Measurements from ENCODE around the gene UNCX.

UNCX gene

GRCh38 chr7:1244700-1245523 is 12.2 kb downstream of the UNCX start:
- DNase-seq = no peak

DNA sequence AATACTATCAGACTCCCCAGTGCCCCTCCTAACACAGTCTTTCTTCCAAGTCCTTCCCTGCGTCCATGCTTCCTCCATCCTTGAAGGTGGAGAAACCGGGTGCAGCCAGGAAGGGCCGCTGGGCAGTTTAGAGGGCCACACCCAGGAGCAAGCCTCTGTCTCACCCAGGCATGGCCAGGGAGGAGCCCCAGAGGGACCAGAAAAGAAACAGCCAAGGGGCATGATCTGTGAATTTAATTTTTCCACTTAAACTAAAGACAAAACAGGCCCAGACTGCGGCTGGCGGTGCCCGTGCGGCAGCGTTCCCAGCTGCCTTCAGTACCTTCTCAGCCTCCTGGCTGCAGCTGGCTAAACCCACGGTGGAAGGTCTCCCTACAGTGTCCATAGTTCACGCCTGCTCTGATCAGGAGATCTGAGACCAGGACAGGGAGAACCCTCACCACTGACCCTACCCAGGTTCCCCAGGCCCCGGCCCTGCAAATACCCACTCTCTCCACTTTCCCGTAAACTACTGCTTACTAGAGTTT is 12.9 kb downstream of the UNCX start:
- DNase-seq = no peak

DNA sequence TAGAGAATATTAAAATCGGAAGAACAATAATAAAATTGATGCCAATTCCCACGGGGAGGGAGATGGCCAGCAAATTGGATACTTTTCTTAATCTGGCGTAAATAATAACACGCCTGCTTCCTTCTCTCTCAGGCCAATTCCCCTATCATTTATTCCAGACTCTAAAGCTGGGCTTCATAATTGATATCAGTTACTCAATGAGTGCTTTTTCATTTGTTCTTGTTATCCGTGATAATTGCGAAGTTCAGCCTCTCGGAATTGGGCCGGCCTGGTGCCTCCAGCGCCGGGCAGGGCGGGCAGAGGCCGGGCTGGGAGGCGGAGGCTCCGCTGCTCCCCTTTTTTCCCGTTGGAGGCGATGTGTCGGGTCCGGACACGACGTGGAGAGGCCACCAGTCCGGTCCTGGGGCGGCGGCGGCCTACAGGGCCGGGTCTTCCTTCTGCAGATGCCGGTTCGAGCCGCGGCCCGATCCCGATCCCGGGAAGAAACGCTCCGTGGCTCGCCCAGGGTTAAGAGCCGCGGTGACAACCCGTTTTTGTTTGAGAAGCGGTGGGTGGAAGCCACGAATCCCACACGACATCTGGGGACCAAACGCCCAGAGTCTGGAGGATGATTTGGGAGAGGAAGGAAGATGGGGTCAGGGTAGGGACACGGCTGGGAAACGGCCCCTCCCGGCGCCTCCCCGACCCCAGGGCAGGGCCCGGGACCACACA is 13.6 kb downstream of the UNCX start:
- DNase-seq = no peak

DNA sequence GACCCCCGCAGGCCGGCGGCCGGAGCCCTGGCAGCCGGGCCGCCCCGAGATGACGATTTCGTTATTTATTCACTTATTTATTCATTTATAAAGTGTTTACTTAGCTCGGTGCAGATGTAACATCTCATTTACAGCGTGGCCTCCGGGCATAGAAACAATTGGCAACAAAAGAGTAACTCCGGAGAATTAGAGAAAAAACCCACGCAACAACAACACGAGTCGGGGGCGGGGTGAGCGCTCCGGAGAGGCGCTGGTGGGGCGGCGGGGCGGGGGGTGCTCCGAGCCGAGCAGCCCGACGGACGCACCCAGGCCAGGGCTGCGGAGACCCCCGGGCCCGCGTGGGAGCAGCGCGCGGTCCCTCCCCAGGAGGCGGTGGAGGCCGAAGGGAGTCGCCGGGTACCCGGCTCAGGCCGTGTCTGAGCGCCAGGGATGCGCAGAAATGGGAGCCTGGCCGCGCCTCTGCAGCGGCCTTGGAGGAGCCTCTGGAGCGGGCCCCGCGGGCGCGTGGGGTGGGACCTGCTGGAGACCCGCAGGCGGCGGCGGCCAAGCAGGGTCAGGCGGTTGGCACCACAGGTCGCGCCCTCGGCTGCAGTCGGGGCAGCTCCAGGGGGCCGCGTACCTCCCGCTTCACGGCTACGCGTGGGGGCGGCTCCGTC is 14.3 kb downstream of the UNCX start:
- DNase-seq = no peak

DNA sequence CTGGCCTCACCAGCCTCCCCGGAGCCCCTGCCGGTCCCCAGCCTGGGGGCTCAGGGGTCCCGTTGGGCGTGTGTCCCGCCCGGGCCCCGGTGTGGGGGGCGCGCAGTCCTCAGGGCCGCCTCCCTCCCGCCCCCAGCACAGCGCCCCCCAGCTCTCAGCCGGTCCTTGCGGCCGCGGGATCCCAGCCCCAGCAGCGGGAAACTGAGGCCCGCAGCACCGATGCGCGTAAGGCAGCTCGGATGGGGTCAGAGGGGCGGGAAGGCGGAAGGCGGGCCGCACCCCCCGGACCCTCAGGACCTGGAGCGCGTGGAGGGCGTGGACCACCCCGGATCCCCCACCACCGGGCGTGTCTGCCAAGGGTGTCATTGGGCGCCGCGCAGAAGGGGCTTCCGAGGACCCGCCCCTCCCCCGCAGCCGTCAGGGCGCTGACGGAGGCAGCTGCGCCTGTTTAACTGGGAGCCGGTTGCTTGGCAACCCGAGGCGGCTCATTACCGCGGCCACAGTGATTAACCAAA is 14.9 kb downstream of the UNCX start:
- no peak for DNase-seq

GRCh38 chr7:1248143-1248915 is 15.7 kb downstream of the UNCX start:
- no peak for DNase-seq

- DNase-seq = no peak
Measured at GRCh38 chr7:1248916-1249581, 16.4 kb downstream of the UNCX start.

GRCh38 chr7:1249731-1250130 is 17.1 kb downstream of the UNCX start:
- DNase-seq = no peak

DNA sequence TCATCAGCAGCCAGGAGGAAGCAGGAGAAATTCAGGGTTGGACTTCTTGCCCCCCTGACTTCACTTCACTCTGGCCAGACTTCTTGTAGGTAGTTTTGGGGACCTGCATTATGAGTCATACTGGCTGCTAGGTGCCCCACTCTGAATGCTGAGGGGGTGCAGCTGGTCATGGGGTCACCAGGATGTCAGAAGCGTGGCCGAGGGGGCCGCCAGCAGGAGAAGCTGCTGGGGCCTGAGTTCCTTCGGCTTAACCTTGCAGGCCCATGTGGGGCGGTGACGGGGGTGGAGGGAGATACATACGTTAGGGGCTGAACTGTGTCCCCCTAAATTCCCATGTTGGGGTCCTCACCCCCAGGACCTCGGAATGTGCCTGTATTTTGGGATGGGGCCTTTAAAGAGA is 18.2 kb downstream of the UNCX start:
- DNase-seq = no peak

DNA sequence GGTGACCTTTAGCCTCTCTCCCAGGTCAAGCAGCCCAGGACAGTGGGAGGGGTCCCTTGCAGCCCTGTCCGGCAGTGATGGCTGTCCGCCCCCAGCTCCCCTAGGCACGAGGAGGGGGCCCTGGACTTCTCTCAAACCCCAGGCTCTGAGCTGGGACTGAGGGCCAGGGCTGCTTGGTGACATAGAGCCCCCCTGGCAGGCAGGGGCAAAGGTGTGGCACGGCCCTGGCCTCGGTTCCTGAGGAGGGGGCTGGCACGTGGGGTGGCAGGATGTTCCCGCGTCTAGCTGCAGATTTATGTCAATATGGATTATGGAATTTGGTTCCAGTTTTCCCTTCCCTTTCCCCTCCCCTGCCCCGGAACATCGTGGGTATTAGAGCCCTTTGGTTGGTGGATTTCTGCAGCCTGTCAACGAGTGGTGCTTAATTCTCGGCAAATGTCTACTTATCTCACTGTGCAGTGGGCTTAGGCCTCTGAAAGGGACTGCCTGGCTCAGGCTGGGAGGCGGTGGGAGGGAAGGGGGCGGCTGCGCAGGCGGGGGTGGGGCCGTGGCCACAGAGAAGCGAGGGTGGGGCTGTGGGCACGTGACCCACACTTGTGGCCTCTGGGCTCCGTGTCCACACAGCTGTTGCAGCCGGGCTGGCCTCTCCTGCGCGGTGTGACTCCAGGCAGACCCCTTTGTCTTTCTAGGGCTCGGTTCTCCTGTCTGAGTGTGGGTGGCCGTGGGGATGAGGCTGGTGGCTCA is 19.3 kb downstream of the UNCX start:
- DNase-seq = no peak

DNA sequence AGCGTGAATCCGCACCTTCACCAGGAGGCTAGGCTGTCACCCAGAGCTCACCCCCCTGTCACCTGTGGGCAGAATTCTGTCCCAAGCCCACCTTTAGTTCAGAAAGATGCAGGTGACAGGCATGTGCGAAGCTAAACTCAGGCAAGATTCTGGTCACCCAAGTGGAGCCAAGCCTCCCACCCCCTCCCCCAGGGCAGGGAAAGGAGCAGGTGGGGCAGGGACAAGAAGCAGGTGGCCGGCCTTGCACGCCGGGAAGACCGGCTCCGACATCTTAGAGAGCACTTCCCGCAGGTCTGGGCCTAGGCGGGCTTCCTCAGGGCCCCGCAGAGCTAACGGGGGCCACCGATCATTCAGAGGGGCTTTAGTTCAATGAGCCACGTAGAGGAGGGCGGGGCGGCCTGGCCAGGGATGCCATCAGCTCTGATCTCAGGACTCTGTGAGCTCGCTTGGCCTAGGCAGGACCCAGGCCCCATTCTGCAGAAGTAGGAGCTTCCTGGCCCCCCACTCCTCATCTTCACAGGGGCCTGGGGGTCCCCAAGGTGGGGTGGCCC is 19.9 kb downstream of the UNCX start:
- DNase-seq = no peak

DNA sequence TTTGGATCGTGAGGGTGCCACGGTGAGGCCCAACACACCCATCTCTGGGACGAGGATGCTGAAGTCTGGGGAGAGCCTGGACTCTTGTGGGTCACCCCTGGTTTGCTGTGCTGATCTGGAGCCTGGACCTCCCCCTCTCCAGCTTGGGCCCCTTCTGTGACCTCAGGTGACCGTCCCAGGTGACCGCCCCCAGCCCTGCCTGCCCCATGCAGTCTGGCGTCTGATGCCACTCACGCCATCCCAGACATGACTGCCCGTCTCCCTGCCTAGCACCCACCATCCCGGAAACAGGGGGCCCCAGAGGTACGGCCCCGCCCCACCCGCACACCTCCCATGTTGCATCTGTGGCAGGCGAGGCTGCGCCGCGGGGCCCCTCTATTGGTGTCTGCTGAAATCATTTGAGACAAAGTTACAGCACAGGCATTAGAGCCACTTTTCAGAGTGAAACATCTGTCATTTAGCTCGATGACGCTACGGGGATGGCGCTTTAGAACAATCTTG is 21.1 kb downstream of the UNCX start:
- DNase-seq = no peak

DNA sequence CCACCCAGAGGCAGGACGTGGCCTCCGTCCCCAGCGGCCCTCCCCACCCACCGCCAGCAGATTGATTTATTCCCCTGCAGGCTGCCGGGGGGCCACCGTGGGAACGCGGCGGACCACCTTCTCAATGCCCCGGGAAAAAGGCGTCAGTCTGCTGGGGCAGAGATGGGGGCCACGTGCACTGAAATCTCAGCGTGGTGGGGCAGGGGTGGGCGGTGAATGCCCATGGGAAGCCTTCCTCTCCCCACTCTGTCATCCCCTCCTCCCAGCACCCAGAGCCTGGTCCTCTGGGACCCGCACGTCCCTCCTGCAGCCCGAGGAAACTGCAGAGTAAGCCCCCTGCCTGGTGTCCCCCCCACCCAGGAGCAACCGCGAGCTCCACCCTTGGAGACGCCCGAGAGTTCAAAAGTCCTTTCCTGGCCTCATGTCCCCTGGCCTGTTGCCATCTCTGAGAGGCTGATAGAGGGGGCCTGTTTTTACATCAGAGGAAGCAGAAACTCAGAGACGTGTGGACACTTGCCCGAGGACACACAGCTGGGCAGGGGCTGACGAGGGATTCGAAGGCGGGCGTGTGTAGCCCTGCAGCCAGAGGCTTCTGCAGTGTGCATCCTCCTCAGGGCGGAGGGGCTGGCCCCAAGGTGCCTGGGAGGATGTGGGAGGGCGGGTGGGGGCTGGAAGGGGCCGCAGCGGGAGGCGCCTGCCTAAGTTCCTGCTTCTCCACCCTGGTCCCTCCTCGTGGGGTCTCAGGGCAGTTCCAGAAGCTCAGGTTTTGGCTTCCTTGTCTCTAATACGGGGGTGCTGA is 21.8 kb downstream of the UNCX start:
- DNase-seq = no peak

GRCh38 chr7:1255080-1255816 is 22.6 kb downstream of the UNCX start:
- DNase-seq = no peak

DNA sequence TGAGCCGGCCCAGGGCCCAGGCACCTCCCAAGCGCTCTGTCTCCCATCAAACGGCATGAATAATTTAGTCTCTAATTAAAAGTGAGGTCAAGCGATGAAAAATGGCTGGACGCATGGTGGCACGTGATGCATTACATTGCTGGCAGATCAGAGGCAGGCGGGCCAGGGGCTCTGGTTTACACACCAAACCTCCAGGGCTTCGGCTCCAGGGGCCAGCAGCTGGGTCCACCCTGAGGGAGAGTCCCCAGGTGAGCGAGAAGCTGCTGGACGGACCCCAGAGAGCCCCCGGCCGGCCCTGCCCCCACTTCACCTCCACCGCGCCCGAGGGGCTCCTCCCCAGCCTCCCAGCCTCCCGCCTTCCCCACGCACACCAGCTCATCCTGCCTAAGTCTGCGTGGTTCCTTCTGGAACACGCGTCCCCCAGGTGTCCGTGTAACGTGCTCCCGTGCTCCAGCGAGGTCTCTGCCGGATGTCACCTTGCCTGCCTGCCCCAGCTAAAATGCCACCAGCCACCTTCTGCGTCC is 23.2 kb downstream of the UNCX start:
- no peak for DNase-seq

DNA sequence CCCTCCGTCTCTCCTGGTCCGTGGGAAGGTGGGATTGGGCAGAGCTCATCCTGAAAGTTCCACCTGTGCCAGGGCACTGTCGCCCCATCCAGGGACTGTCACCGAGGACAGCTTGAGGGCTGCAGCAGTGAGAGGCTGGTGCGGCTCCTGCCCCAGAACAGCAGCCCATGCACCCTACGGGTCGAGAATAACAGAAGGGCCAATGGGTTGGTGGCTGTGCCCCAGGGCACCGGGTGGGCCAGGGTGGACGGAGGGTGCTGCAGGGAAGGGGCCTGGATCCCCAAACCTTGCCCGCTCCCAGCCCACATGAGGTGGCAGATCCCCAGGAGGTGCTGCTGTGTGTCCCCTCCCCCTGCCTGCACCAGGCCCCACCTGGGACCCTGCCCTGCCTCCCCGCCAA is 23.9 kb downstream of the UNCX start:
- no peak for DNase-seq

DNA sequence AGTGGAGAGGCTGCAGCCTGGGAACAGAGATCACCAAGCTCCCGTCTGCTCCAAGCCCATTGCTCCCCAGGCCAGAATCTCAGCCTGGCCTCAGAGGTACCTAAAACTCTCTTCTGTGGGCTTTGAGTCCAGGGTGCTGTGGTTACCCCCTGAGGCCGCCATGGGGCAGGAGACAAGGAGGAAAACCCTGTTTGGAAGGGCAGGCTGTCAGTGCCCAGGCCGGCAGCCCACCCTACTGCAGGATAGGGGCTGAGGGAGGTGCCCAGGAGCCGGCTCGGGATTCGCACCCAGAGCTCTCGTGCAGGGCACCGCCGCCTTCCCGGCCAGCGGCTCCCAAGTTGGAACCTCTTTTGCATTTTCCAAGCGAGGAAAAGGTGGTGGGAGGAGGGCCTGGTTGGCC is 24.5 kb downstream of the UNCX start:
- DNase-seq = no peak

GRCh38 chr7:1257863-1258262 is 25.2 kb downstream of the UNCX start:
- DNase-seq = no peak

Data from NK-92 treated with Interleukin-12 subunit alpha and Interleukin-12 subunit beta, amount 100 ng/mL, for 24 hours (cell line).